LNCAP (cell line): ENCODE results near the gene CX3CL1.

Experiments used
- CTCF ChIP-seq: fragments of 450-650 bp; IDR thresholded peaks from 2 replicates; pipeline ENCODE4 v1.5.1; 2017; ENCODE audit warnings: mild to moderate bottlenecking

The CX3CL1 gene

GRCh38 chr16:57394444-57394843 lies 22.2 kb downstream of the CX3CL1 start:
- TF ChIP-seq CTCF: no peak

- no peak for TF ChIP-seq CTCF
These were observed 22.7 kb downstream of the CX3CL1 start for GRCh38 chr16:57395026-57395425.

GRCh38 chr16:57396786-57397185 lies 24.5 kb downstream of the CX3CL1 start:
- no peak for TF ChIP-seq CTCF

- TF ChIP-seq CTCF: no peak
These were observed 29.8 kb downstream of the CX3CL1 start for GRCh38 chr16:57401943-57402640.

GRCh38 chr16:57403965-57404817 lies 31.9 kb downstream of the CX3CL1 start, which contains the start of gene CCL17:
Gene CCL17 (plus strand): TSS chr16:57404767. CDS start chr16:57413933, 9,166 bp downstream.
- TF ChIP-seq CTCF: no peak

- TF ChIP-seq CTCF: no peak
These were observed 32.8 kb downstream of the CX3CL1 start for GRCh38 chr16:57405097-57405496.

- TF ChIP-seq CTCF: no peak
These were observed 34.6 kb downstream of the CX3CL1 start for GRCh38 chr16:57406881-57407280.
